Thoracic aorta (tissue), 2 donors: Measurements from ENCODE around the gene LAIR2. TPM values are rescaled to one million over a fixed set of nuclear protein-coding genes. Genes with fewer than 3 reads are reported as not detected.

Experiments
- ATAC-seq: fragments of 150-250 bp; one replicate; pipeline ENCODE4 v1.8.0; 2017; ENCODE audit warnings: low read depth; ENCODE audit not compliant: insufficient number of reproducible peaks, low FRiP score
- DNase-seq: peaks from one replicate; pipeline ENCODE4 v3.0.0-alpha.2; 2020; ENCODE audit warnings: low spot score
- H3K27ac ChIP-seq, 2 donors: fragments of 200-600 bp; sonication (generic); 1 replicate in 1 of 2; 2 replicates in 1 of 2; pipeline ENCODE4 v1.5.1; 2016; ENCODE audit warnings: mild to moderate bottlenecking in 2 of 2, moderate library complexity in 2 of 2
- H3K27me3 ChIP-seq: fragments of 200-600 bp; sonication (generic); replicated peaks from 2 replicates; pipeline ENCODE4 v1.6.0; 2016; ENCODE audit warnings: mild to moderate bottlenecking; ENCODE audit not compliant: insufficient read depth
- H3K36me3 ChIP-seq: fragments of 200-600 bp; sonication (generic); one replicate; pipeline ENCODE4 v1.5.1; 2016
- H3K4me1 ChIP-seq, 2 donors: fragments of 200-600 bp; sonication (generic); 1 replicate in 1 of 2; 2 replicates in 1 of 2; pipeline versions ENCODE4 v1.5.1 to v1.6.0; 2016; ENCODE audit warnings: low read depth in 2 of 2, mild to moderate bottlenecking in 1 of 2; ENCODE audit not compliant: control insufficient read depth in 1 of 2
- H3K4me3 ChIP-seq: fragments of 200-600 bp; sonication (generic); 2 replicates; pipeline ENCODE4 v1.5.1; 2016; ENCODE audit warnings: mild to moderate bottlenecking
- H3K9me3 ChIP-seq: fragments of 200-600 bp; sonication (generic); 2 replicates; pipeline ENCODE4 v1.5.1; 2016
- total RNA-seq, 2 donors: library from RNA; depleted of rRNA; stranded (reverse); fragments of >200 nt; gene quantifications; one replicate each; pipeline versions ENCODE4 v1.1.0 to v1.2.3, GENCODE V29; 2016
- TF ChIP-seq, protein P1 (sequence below): fragments of 200-600 bp; sonication (generic); IDR thresholded peaks from one replicate; pipeline ENCODE4 v1.5.1; 2019; ENCODE audit warnings: antibody characterized with exemption

Gene LAIR2
- total RNA-seq, 2 donors from 2014 or later: not detected

DNA sequence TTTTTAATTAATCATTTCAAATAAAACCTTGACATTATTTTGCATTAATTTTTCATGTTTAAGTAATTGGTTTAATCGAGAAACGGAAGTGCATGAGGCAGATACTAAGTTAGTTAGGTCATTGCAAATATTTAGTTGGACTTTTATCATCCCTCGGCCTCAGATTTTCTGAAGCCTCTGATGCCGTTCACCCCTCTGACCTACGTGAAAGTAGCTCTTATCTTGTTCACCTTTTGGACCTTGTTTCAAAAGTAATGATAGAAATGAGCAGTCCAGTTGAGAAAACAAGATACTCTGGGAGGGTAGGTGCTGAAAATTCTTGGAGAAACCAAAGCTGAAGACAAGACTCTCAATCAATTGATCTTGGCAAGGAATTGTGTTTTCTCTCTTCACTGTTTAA is 23.0 kb downstream of the LAIR2 start:
- no peaks in the 10 kb centered on the region for H3K36me3 ChIP-seq
- H3K27ac ChIP-seq: no peak overlapping the region
- TF ChIP-seq, protein P1, sequence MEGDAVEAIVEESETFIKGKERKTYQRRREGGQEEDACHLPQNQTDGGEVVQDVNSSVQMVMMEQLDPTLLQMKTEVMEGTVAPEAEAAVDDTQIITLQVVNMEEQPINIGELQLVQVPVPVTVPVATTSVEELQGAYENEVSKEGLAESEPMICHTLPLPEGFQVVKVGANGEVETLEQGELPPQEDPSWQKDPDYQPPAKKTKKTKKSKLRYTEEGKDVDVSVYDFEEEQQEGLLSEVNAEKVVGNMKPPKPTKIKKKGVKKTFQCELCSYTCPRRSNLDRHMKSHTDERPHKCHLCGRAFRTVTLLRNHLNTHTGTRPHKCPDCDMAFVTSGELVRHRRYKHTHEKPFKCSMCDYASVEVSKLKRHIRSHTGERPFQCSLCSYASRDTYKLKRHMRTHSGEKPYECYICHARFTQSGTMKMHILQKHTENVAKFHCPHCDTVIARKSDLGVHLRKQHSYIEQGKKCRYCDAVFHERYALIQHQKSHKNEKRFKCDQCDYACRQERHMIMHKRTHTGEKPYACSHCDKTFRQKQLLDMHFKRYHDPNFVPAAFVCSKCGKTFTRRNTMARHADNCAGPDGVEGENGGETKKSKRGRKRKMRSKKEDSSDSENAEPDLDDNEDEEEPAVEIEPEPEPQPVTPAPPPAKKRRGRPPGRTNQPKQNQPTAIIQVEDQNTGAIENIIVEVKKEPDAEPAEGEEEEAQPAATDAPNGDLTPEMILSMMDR: no peak
- ATAC-seq (no peak), DNase-seq (no peak)
- no peaks in the 10 kb centered on the region for H3K9me3 ChIP-seq
- H3K4me1 ChIP-seq: no peaks in the 10 kb centered on the region
- no peak overlapping the region for H3K4me3 ChIP-seq
- H3K27me3 ChIP-seq: no peaks in the 10 kb centered on the region

GRCh38 chr19:54526972-54527371 is 24.3 kb downstream of the LAIR2 start:
- H3K36me3 ChIP-seq: no peaks in the 10 kb centered on the region
- ATAC-seq: no peak

GRCh38 chr19:54530866-54531265 is 28.2 kb downstream of the LAIR2 start:
- TF ChIP-seq, protein P1: no peak
- Histone ChIP-seq H3K4me3 (no peak overlapping the region), H3K4me1 (no peaks in the 10 kb centered on the region), H3K36me3 (no peaks in the 10 kb centered on the region), H3K27ac (no peak overlapping the region), H3K9me3 (no peaks in the 10 kb centered on the region), H3K27me3 (no peaks in the 10 kb centered on the region)
- DNase-seq (no peak), ATAC-seq (no peak)

More at GRCh38 chr19:54526972-54527371, 24.3 kb downstream of the LAIR2 start:
- Histone ChIP-seq H3K9me3 (no peaks in the 10 kb centered on the region), H3K4me1 (no peaks in the 10 kb centered on the region), H3K4me3 (no peak overlapping the region), H3K27me3 (no peaks in the 10 kb centered on the region), H3K27ac (no peak overlapping the region)
- no peak for DNase-seq
- TF ChIP-seq, protein P1: no peak

DNA sequence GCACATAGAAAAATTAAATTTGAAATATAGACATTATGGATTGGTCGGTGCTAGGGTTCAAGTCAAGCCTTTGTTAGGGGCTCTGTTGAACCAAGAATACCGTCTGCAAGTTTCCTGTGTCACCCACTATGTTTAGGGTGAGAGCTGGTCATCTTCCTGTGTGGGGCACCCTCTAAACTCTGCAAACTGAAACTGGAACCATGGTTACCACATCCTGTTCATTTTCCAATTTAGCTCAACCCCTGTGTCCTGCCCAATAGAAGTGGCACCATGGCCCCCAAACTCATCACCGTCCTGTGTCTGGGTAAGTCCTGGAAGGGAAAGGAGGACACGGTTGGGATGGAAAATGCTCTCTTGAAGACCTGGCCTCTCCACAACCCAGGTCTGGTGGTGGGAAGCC is 29.9 kb downstream of the LAIR2 start:
- no peak for ATAC-seq
- no peak for DNase-seq
- H3K9me3 ChIP-seq: no peaks in the 10 kb centered on the region
- H3K4me3 ChIP-seq: no peak overlapping the region
- no peaks in the 10 kb centered on the region for H3K27me3 ChIP-seq
- H3K4me1 ChIP-seq: no peaks in the 10 kb centered on the region
- TF ChIP-seq, protein P1: no peak
- no peak overlapping the region for H3K27ac ChIP-seq
- no peaks in the 10 kb centered on the region for H3K36me3 ChIP-seq

DNA sequence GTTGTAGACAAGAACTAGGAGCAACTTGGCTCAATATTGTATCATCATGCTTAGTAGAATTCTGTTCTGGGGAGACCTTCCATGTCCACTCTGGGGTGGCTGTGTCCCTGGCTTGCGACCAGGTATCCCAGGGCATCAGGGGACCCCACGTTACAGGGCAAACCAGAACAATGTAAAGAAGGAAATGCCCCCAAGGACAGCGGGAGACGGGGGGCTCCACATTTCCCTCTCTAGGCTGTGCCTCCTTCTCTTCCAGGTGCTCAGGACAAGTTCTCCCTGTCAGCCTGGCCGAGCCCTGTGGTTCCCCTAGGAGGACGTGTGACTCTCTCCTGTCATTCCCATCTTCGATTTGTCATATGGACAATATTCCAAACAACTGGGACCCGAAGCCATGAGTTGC is 30.8 kb downstream of the LAIR2 start:
- no peak overlapping the region for H3K27ac ChIP-seq
- H3K4me3 ChIP-seq: no peak overlapping the region
- TF ChIP-seq, protein P1: no peak
- DNase-seq (no peak), ATAC-seq (no peak)
- no peaks in the 10 kb centered on the region for H3K4me1 ChIP-seq
- no peaks in the 10 kb centered on the region for H3K27me3 ChIP-seq
- H3K36me3 ChIP-seq: no peaks in the 10 kb centered on the region
- H3K9me3 ChIP-seq: no peaks in the 10 kb centered on the region
